Endodermal cell (in vitro differentiated cells): ENCODE results near the gene NKRF. TPM values are rescaled to one million over a fixed set of nuclear protein-coding genes. Genes with fewer than 3 reads are reported as not detected.

Experiments
- DNase-seq: peaks from one replicate; pipeline ENCODE4 v3.0.0-alpha.2; 2017
- H3K27ac ChIP-seq: 2 replicates; pipeline ENCODE4 v1.5.1; 2013; ENCODE audit warnings: mild to moderate bottlenecking, low read depth, low read length, moderate library complexity
- H3K27me3 ChIP-seq: 2 replicates; pipeline ENCODE4 v1.6.1; 2013; ENCODE audit warnings: mild to moderate bottlenecking, low read length, moderate library complexity; ENCODE audit not compliant: insufficient read depth, control insufficient read depth, poor library complexity, severe bottlenecking
- H3K36me3 ChIP-seq: 2 replicates; pipeline ENCODE4 v1.7.0; 2013; ENCODE audit warnings: mild to moderate bottlenecking, low read length, moderate library complexity; ENCODE audit not compliant: control insufficient read depth, insufficient read depth
- H3K4me1 ChIP-seq: one replicate; pipeline ENCODE4 v1.7.0; 2013; ENCODE audit warnings: low read length; ENCODE audit not compliant: control insufficient read depth, insufficient read depth
- H3K4me3 ChIP-seq: 2 replicates; pipeline ENCODE4 v1.5.1; 2013; ENCODE audit warnings: mild to moderate bottlenecking, low read length, moderate library complexity
- H3K9ac ChIP-seq: 2 replicates; pipeline ENCODE4 v1.6.1; 2013; ENCODE audit warnings: mild to moderate bottlenecking, low read length, moderate library complexity; ENCODE audit not compliant: poor library complexity, severe bottlenecking; ENCODE audit errors: extremely low read depth
- H3K9me3 ChIP-seq: 2 replicates; pipeline ENCODE4 v1.6.1; 2013; ENCODE audit warnings: mild to moderate bottlenecking, low read length, moderate library complexity; ENCODE audit not compliant: control insufficient read depth
- H3K27ac Mint-ChIP-seq: 2 replicates; pipeline ENCODE4 v1.8.0; 2020; ENCODE audit warnings: mixed read lengths
- H3K27me3 Mint-ChIP-seq: 2 replicates; pipeline ENCODE4 v1.8.0; 2021; ENCODE audit warnings: mild to moderate bottlenecking, mixed read lengths; ENCODE audit not compliant: insufficient read depth
- H3K36me3 Mint-ChIP-seq: 2 replicates; pipeline ENCODE4 v1.8.0; 2020; ENCODE audit warnings: low read depth, mixed read lengths
- H3K4me1 Mint-ChIP-seq: 2 replicates; pipeline ENCODE4 v1.8.0; 2020; ENCODE audit warnings: mixed read lengths
- H3K4me3 Mint-ChIP-seq: 2 replicates; pipeline ENCODE4 v1.8.0; 2020; ENCODE audit warnings: mild to moderate bottlenecking, moderate library complexity, mixed read lengths
- H3K9me3 Mint-ChIP-seq: 2 replicates; pipeline ENCODE4 v1.8.0; 2020; ENCODE audit warnings: mild to moderate bottlenecking, mixed read lengths
- WGBS, 2 experiments: methylation state at CpG; one replicate each; pipeline versions ENCODE4 v1.1.5 to v1.1.7; 2013; ENCODE audit warnings: missing lambda C conversion rate in 2 of 2, mixed read lengths in 1 of 2; ENCODE audit not compliant: insufficient coverage in 1 of 2, insufficient read length in 1 of 2; 5-methylcytosine and 5-hydroxymethylcytosine counted together
- total RNA-seq, 2 donors: library from RNA; stranded (reverse); fragmentation: NEBNext Ultra II Directional in 1 of 2; extraction: Animal tissue kit (Norgen Biotek cat#: 25700) in 1 of 2; gene quantifications; 2 replicates in 1 of 2; 3 replicates in 1 of 2; pipeline ENCODE4 v1.2.1, GENCODE V29; 2021
- TF ChIP-seq, protein P1 (sequence below): fragments of 200-600 bp; sonication (generic); conservative IDR thresholded peaks from 2 replicates; pipeline ENCODE4 v1.5.0; 2021; ENCODE audit warnings: antibody characterized with exemption, mild to moderate bottlenecking

NKRF gene
- total RNA-seq, 2 donors from 2014 or later, result 14.3 to 15.8 TPM

DNA sequence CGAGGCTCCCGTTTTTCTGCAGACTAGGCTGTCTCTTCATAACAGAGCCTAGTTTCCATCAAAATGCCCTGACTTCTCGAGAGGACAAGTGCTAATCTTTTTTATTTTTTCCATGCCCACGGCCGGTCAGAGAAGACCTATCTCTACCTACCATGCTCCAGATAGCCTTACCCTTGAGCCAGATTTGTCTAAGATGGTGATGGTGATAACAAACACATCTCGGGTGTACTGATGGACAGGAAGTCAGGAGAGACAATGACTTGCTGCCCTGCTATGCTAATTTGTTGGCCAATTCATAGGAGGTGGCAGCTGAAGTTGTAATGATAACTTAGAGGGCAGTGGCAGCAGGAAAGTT lies 42.2 kb upstream of the NKRF start:
- DNase-seq, result no peak
- no peaks in the 10 kb centered on the region for H3K36me3 ChIP-seq
- H3K4me3 ChIP-seq, result no peak overlapping the region
- Mint-ChIP-seq H3K27ac (no peak overlapping the region), H3K9me3 (peaks cover 62% of the 10 kb centered on the region), H3K27me3 (no peaks in the 10 kb centered on the region), H3K4me1 (no peaks in the 10 kb centered on the region), H3K36me3 (no peaks in the 10 kb centered on the region), H3K4me3 (no peak overlapping the region)
- no peak overlapping the region for H3K27ac ChIP-seq
- TF ChIP-seq, protein P1, sequence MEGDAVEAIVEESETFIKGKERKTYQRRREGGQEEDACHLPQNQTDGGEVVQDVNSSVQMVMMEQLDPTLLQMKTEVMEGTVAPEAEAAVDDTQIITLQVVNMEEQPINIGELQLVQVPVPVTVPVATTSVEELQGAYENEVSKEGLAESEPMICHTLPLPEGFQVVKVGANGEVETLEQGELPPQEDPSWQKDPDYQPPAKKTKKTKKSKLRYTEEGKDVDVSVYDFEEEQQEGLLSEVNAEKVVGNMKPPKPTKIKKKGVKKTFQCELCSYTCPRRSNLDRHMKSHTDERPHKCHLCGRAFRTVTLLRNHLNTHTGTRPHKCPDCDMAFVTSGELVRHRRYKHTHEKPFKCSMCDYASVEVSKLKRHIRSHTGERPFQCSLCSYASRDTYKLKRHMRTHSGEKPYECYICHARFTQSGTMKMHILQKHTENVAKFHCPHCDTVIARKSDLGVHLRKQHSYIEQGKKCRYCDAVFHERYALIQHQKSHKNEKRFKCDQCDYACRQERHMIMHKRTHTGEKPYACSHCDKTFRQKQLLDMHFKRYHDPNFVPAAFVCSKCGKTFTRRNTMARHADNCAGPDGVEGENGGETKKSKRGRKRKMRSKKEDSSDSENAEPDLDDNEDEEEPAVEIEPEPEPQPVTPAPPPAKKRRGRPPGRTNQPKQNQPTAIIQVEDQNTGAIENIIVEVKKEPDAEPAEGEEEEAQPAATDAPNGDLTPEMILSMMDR, result no peak
- no peaks in the 10 kb centered on the region for H3K27me3 ChIP-seq
- H3K9ac ChIP-seq, result no peak overlapping the region
- 93 to 100% methylated on average over 2 to 6 of the region's 6 CpGs for WGBS, 2 experiments
- no peaks in the 10 kb centered on the region for H3K4me1 ChIP-seq
- H3K9me3 ChIP-seq, result no peaks in the 10 kb centered on the region

DNA sequence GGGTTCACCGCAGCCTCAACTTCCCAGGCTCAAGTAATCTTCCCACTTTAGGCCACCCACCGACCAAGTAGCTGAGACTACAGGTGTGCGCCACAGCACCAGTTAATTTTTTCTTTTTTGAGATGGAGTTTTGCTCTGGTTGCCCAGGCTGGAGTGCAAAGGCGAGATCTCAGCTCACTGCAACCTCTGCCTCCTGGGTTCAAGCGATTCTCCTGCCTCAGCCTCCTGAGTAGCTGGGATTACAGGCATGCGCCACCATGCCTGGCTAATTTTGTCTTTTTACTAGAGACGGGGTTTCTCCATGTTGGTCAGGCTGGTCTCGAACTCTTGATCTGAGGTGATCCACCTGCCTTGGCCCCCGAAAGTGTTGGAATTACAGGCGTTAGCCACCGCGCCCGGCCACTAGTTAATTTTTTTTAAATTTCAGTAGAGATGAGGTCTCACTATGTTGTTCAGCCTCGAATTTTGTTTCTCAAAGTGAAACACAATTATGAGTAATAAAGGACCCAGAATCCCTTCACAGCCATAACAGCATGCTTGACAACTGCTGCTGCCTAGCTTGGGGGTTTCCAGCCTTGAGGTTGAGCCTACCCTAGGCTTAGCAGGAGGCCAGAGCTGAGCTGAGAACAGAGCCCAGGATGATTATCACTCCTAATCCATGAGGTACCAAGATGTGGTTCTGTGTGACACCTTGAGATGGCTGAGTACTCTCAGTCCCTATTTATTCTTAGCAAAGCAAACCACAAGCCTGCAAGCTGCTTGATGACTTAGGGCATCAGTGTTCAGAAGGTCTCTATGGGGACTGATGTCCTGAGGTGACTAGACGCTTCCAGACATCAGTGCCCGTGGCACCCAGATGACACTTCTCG lies 41.6 kb upstream of the NKRF start:
- H3K9ac ChIP-seq, result no peak overlapping the region
- Mint-ChIP-seq H3K4me3 (no peak overlapping the region), H3K27me3 (no peaks in the 10 kb centered on the region), H3K9me3 (peaks cover 59% of the 10 kb centered on the region), H3K36me3 (no peaks in the 10 kb centered on the region), H3K27ac (no peak overlapping the region), H3K4me1 (no peaks in the 10 kb centered on the region)
- no peak overlapping the region for H3K27ac ChIP-seq
- H3K9me3 ChIP-seq, result no peaks in the 10 kb centered on the region
- H3K4me3 ChIP-seq, result no peak overlapping the region
- WGBS, 2 experiments, result 85 to 93% methylated on average over 4 to 17 of the region's 17 CpGs
- H3K36me3 ChIP-seq, result no peaks in the 10 kb centered on the region
- no peaks in the 10 kb centered on the region for H3K4me1 ChIP-seq
- H3K27me3 ChIP-seq, result no peaks in the 10 kb centered on the region
- no peak for DNase-seq
- TF ChIP-seq, protein P1, result no peak

DNA sequence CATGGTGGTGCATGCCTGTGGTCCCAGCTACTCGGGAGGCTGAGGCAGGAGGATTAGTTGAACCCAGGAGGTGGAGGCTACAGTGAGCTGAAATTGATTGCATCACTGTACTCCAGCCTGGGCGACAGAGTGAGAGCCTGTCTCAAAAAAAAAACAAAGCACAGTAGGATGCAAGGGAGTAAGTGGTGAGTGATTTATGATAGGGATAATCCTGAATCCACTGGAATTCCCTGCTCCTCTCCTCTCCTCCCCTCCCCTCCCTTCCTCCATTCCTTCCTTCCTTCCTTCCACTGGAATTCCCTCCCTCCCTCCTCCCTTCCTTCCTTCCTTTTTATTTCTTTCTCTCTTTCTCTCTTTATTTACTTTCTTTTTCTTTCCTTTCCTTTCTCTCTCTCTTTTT lies 40.9 kb upstream of the NKRF start:
- Histone ChIP-seq H3K4me1 (no peaks in the 10 kb centered on the region), H3K9me3 (no peaks in the 10 kb centered on the region), H3K36me3 (no peaks in the 10 kb centered on the region), H3K27ac (no peak overlapping the region), H3K9ac (no peak overlapping the region), H3K27me3 (no peaks in the 10 kb centered on the region), H3K4me3 (no peak overlapping the region)
- H3K4me3 Mint-ChIP-seq, result no peak overlapping the region
- no peaks in the 10 kb centered on the region for H3K4me1 Mint-ChIP-seq
- no peaks in the 10 kb centered on the region for H3K27me3 Mint-ChIP-seq
- no peaks in the 10 kb centered on the region for H3K36me3 Mint-ChIP-seq
- TF ChIP-seq, protein P1, result no peak
- DNase-seq, result no peak
- no peak overlapping the region for H3K27ac Mint-ChIP-seq
- H3K9me3 Mint-ChIP-seq, result peaks cover 60% of the 10 kb centered on the region
- WGBS, 2 experiments, result 93% methylated on average over 1 of the region's 2 CpGs; no CpG with 5 or more reads in 1 of the 2 experiments
